AG09309 (cell line): ENCODE results near the gene PPP2R2D.

Source experiments
- DNase-seq: peaks from one replicate; pipeline ENCODE4 v3.0.0-alpha.2; 2010; ENCODE audit warnings: low read depth
- H3K4me3 ChIP-seq: 2 replicates; pipeline ENCODE4 v1.5.1; 2011; ENCODE audit warnings: mild to moderate bottlenecking, low read depth, low read length, moderate library complexity; ENCODE audit not compliant: control insufficient read depth
- CTCF ChIP-seq: IDR thresholded peaks from 2 replicates; pipeline ENCODE4 v1.5.1; 2011; ENCODE audit warnings: mild to moderate bottlenecking, low read depth, low read length, inconsistent platforms; ENCODE audit not compliant: insufficient read depth, control insufficient read depth; ENCODE audit errors: missing control alignments

PPP2R2D gene

GRCh38 chr10:131920693-131921092, 19.9 kb downstream of the PPP2R2D start:
- no peak overlapping the region for H3K4me3 ChIP-seq
- TF ChIP-seq CTCF, result no peak
- no peak for DNase-seq

GRCh38 chr10:131921184-131921583, 20.4 kb downstream of the PPP2R2D start:
- no peak for DNase-seq
- H3K4me3 ChIP-seq, result no peak overlapping the region
- no peak for TF ChIP-seq CTCF

- no peak for DNase-seq
- TF ChIP-seq CTCF, result no peak
- H3K4me3 ChIP-seq, result no peak overlapping the region
Observed at GRCh38 chr10:131923038-131923756, 22.4 kb downstream of the PPP2R2D start.

GRCh38 chr10:131925011-131925649, 24.3 kb downstream of the PPP2R2D start:
- TF ChIP-seq CTCF, result no peak
- no peak overlapping the region for H3K4me3 ChIP-seq
- no peak for DNase-seq

GRCh38 chr10:131925716-131926115, 24.9 kb downstream of the PPP2R2D start:
- no peak for DNase-seq
- H3K4me3 ChIP-seq, result no peak overlapping the region
- TF ChIP-seq CTCF, result no peak

- DNase-seq, result no peak
- TF ChIP-seq CTCF, result no peak
- no peak overlapping the region for H3K4me3 ChIP-seq
Observed at GRCh38 chr10:131926253-131926652, 25.4 kb downstream of the PPP2R2D start.
